AG04450 (cell line): ENCODE results near the gene TTPAL. TPM values are rescaled to one million over a fixed set of nuclear protein-coding genes. Genes with fewer than 3 reads are reported as not detected.

Experiments
- CTCF ChIA-PET: fragments of 300-600, 350-600 bp; formaldehyde crosslinking; extraction: SDS; loops from one replicate; lab custom pipeline; 2022; ENCODE audit warnings: antibody characterized with exemption, inconsistent platforms; lab: Charles Lee
- POLR2A ChIA-PET: fragments of 350-600 bp; formaldehyde crosslinking; extraction: SDS; loops from one replicate; lab custom pipeline; 2021; ENCODE audit warnings: antibody characterized with exemption, inconsistent platforms; lab: Yijun Ruan, JAX
- DNase-seq: peaks from one replicate; pipeline ENCODE4 v3.0.0-alpha.2; 2011; ENCODE audit warnings: low read depth, low spot score
- H3K27ac ChIP-seq: one replicate; pipeline ENCODE4 v1.5.1; 2012; ENCODE audit warnings: low read depth, low read length, control low read depth
- H3K27me3 ChIP-seq: one replicate; pipeline ENCODE4 v1.6.0; 2012; ENCODE audit warnings: low read length; ENCODE audit not compliant: control insufficient read depth, insufficient read depth
- H3K4me3 ChIP-seq: 2 replicates; pipeline ENCODE4 v1.5.1; 2011; ENCODE audit warnings: mild to moderate bottlenecking, low read depth, low read length, control low read depth
- H3K9me3 ChIP-seq: 2 replicates; pipeline ENCODE4 v1.5.1; 2012; ENCODE audit warnings: low read length; ENCODE audit not compliant: control insufficient read depth, insufficient read depth
- CTCF ChIP-seq: IDR thresholded peaks from 2 replicates; pipeline ENCODE4 v1.5.1; 2011; ENCODE audit warnings: low read depth, low read length, control low read depth, inconsistent platforms
- polyA plus RNA-seq: library from polyadenylated mRNA; depleted of rRNA; stranded (reverse); fragments of >200 nt; gene quantifications from 2 replicates; pipeline ENCODE4 v1.2.3, GENCODE V29; 2011

The TTPAL gene
- polyA plus RNA-seq, 1 experiment: 11.2 TPM

- H3K27me3 ChIP-seq: peaks cover 17% of the 10 kb centered on the region
- DNase-seq: no peak
- H3K4me3 ChIP-seq: no peak overlapping the region
- no peak for TF ChIP-seq CTCF
- ChIA-PET CTCF (no interaction called here), POLR2A (no interaction called here)
- H3K9me3 ChIP-seq: no peaks in the 10 kb centered on the region; the same call in 1 of the 2 replicates
- H3K27ac ChIP-seq: no peak overlapping the region
Observed at GRCh38 chr20:44455126-44455525, 20.5 kb upstream of the TTPAL start.

GRCh38 chr20:44456611-44457010 lies 19.1 kb upstream of the TTPAL start:
- Histone ChIP-seq H3K27ac (no peak overlapping the region), H3K9me3 (no peaks in the 10 kb centered on the region; the same call in 1 of the 2 replicates), H3K27me3 (peaks cover 15% of the 10 kb centered on the region), H3K4me3 (no peak overlapping the region)
- ChIA-PET POLR2A (no interaction called here), CTCF (no interaction called here)
- DNase-seq: no peak
- TF ChIP-seq CTCF: no peak

- Histone ChIP-seq H3K27ac (no peak overlapping the region), H3K9me3 (no peaks in the 10 kb centered on the region; the same call in 1 of the 2 replicates), H3K4me3 (no peak overlapping the region), H3K27me3 (peaks cover 14% of the 10 kb centered on the region)
- ChIA-PET CTCF (no interaction called here), POLR2A (no interaction called here)
- TF ChIP-seq CTCF: no peak
- no peak for DNase-seq
Observed at GRCh38 chr20:44457016-44457415, 18.7 kb upstream of the TTPAL start.

GRCh38 chr20:44459271-44459670 lies 16.4 kb upstream of the TTPAL start:
- ChIA-PET CTCF (interaction anchor here (0.8 to 5.8 kb wide), 4 partner anchors 54 to 341 kb away, joined by 3 to 64 read pairs (median 3); no protein-coding TSS in a partner anchor), POLR2A (no interaction called here)
- no peak for DNase-seq
- no peak for TF ChIP-seq CTCF
- no peaks in the 10 kb centered on the region; the same call in 1 of the 2 replicates for H3K9me3 ChIP-seq
- H3K4me3 ChIP-seq: no peak overlapping the region
- no peak overlapping the region for H3K27ac ChIP-seq
- H3K27me3 ChIP-seq: peaks cover 9% of the 10 kb centered on the region

- Histone ChIP-seq H3K4me3 (no peak overlapping the region), H3K27me3 (peaks cover 16% of the 10 kb centered on the region), H3K27ac (no peak overlapping the region), H3K9me3 (no peaks in the 10 kb centered on the region)
- no peak for DNase-seq
- CTCF ChIA-PET: interaction anchor here (1.1 to 5.8 kb wide), 6 partner anchors 11 to 245 kb away, joined by 3 to 64 read pairs (median 9); no protein-coding TSS in a partner anchor
- TF ChIP-seq CTCF: peak; percentile 56
- POLR2A ChIA-PET: no interaction called here
Observed at GRCh38 chr20:44460795-44461141, 14.9 kb upstream of the TTPAL start.
